ENCODE measurements around the gene ASH1L.

GRCh38 chr1:155466996-155467395, 95.6 kb downstream of the ASH1L start:
- no peak for TF ChIP-seq POLR2A (conservative IDR thresholded peaks at IDR 0.05)
- no peak for TF ChIP-seq RBM22 (IDR thresholded peaks at IDR 0.05; ENCODE audit: low read depth, low read length, poor library complexity, severe bottlenecking)
- TF ChIP-seq TCF7L2 (IDR thresholded peaks at IDR 0.05; ENCODE audit: low read depth, low read length): no peak
- no peak for TF ChIP-seq ZNF583 (CRISPR knock-in tag; IDR thresholded peaks at IDR 0.05)
- TF ChIP-seq FOXM1 (IDR thresholded peaks at IDR 0.05; ENCODE audit: low read depth): no peak
- no peak for TF ChIP-seq FOXM1 (CRISPR knock-in tag; IDR thresholded peaks at IDR 0.05; ENCODE audit: low read depth)
- TF ChIP-seq SP1 (CRISPR knock-in tag; IDR thresholded peaks at IDR 0.05): no peak
- no peak for TF ChIP-seq CBX1 (IDR thresholded peaks at IDR 0.05; ENCODE audit: low read depth)
